ENCODE results near the gene IL12RB1.

Gene IL12RB1

DNA sequence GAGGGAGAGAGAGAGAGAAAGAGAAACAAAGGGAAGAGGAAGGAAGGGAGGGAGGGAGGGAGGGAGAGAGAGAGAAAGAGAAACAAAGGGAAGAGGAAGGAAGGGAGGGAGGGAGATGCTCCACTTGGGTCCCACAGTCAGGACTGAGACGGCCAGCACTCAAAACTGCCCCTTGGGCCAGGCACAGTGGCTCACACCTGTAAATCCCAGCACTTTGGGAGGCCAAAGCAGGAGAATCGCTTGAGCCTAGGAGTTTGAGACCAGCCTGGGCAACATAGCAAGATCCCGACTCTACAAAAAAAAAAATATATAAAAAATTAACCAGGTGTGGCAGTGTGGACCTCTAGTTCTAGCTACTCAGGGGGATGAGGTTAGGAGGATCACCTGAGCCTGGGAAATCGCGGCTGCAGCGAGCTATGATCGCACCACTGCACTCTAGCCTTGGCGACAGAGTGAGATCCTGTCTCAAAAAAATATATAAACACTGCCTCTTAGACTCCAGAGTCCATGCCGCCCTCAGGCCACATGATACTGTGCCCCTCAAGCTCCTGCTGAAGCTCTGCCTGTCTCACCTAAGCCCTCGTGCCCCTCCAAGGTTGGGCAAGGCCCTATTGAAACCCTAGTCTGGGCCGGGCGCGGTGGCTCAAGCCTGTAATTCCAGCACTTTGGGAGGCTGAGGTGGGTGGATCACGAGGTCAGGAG lies 70.4 kb downstream of the IL12RB1 start:
- H3K4me3 ChIP-seq (ENCODE audit: low read depth, low read length) = no peak overlapping the region
- no peak for DNase-seq (ENCODE audit: low read depth, low spot score)
- TF ChIP-seq, protein P1, sequence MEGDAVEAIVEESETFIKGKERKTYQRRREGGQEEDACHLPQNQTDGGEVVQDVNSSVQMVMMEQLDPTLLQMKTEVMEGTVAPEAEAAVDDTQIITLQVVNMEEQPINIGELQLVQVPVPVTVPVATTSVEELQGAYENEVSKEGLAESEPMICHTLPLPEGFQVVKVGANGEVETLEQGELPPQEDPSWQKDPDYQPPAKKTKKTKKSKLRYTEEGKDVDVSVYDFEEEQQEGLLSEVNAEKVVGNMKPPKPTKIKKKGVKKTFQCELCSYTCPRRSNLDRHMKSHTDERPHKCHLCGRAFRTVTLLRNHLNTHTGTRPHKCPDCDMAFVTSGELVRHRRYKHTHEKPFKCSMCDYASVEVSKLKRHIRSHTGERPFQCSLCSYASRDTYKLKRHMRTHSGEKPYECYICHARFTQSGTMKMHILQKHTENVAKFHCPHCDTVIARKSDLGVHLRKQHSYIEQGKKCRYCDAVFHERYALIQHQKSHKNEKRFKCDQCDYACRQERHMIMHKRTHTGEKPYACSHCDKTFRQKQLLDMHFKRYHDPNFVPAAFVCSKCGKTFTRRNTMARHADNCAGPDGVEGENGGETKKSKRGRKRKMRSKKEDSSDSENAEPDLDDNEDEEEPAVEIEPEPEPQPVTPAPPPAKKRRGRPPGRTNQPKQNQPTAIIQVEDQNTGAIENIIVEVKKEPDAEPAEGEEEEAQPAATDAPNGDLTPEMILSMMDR (IDR thresholded peaks at IDR 0.05; ENCODE audit: low read depth, low read length) = no peak
- in situ Hi-C loops (cut with HindIII; ENCODE audit: low sequenced_read_pairs) = no loop called here

DNA sequence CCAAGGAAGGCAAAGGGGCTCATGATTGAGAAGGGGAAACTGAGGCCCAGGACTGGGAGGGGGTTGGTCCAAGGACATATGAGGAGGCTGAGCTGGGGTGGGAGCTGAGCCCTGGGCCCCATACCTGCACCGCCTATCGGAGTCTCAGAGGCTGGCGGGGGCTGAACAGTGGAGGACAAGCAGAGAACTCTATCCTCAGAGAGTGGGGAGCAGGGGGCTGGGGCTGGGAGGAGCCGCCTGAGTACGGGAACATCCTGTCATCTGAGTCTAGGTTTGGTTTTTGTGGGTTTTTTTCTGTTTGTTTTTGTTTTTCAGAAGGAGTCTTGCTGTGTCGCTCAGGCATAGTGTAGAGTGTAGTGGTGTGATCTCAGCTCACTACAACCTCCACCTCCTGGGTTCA lies 72.5 kb downstream of the IL12RB1 start:
- TF ChIP-seq, protein P1 (IDR thresholded peaks at IDR 0.05; ENCODE audit: low read depth, low read length) = no peak
- DNase-seq (ENCODE audit: low read depth, low spot score) = no peak
- no peak overlapping the region for H3K4me3 ChIP-seq (ENCODE audit: low read depth, low read length)
- in situ Hi-C loops (cut with HindIII; ENCODE audit: low sequenced_read_pairs) = no loop called here

DNA sequence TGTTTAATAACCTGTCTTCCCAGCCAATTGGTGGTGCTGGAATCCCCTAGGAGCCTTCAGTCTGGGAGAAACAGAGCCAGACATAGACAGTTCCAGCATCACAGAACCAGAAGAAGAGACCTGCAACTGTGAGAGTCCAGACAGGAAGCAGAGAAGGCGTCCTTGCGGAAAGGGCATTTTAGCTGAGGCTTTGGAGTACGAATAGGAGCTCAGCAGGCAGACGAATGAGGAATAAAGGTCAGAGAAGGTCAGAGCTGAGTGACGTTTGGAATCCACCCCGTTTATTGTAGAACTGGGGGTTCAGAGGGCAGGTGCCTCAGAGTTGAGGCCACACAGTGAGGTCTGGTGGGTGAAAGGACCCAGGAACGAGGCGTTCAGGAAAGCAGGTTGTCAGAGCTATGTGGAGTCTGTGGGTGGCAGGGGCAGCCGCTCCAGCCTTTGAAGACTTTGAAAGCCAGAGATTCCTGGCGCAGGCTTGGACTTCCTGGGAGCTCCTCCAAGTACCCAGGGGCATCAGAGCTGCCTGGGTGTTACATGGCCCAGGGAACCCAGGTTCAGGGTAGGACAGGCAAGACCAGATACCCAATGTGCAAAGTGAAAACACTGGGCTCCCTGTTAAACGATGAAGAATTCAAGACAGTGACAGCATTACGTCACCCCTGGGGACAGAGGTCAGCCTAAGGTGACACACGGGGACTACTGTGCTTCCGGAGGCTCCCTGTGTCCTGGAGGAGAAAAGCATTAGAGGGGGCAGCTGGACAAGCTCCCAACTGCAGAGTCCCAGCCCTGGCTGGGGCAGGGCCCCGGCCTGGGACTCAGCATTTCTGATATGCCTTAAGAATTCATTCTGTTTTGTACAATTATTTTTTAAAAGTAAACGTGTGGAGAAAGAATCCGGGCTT lies 73.3 kb downstream of the IL12RB1 start:
- no peak for DNase-seq (ENCODE audit: low read depth, low spot score)

DNA sequence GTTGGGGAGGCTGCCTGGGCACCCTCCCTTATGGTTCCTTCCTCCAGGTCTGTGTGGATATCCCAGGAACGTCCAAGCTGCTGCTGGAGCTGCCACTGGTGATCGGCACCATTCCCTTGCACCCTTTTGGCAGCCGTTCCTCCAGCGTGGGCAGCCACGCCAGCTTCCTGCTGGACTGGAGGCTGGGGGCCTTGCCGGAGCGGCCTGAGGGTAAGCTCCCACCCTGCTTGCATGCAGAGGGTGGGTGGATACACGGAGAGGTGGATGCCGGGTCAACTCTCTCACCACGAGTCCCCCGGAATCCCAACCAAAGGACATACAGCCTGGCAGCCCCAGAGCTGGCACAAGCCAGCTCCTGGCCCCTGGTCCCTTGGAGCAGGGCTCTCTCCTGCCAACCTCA lies 76.6 kb downstream of the IL12RB1 start:
- DNase-seq (ENCODE audit: low read depth, low spot score) = no peak
- TF ChIP-seq, protein P1 (IDR thresholded peaks at IDR 0.05; ENCODE audit: low read depth, low read length) = no peak
- in situ Hi-C loops (cut with HindIII; ENCODE audit: low sequenced_read_pairs) = no loop called here
- H3K4me3 ChIP-seq (ENCODE audit: low read depth, low read length) = no peak overlapping the region

More for the DNA sequence above, 73.3 kb downstream of the IL12RB1 start:
- no peak overlapping the region for H3K4me3 ChIP-seq (ENCODE audit: low read depth, low read length)
- TF ChIP-seq, protein P1 (IDR thresholded peaks at IDR 0.05; ENCODE audit: low read depth, low read length) = no peak
- in situ Hi-C loops (cut with HindIII; ENCODE audit: low sequenced_read_pairs) = no loop called here

DNA sequence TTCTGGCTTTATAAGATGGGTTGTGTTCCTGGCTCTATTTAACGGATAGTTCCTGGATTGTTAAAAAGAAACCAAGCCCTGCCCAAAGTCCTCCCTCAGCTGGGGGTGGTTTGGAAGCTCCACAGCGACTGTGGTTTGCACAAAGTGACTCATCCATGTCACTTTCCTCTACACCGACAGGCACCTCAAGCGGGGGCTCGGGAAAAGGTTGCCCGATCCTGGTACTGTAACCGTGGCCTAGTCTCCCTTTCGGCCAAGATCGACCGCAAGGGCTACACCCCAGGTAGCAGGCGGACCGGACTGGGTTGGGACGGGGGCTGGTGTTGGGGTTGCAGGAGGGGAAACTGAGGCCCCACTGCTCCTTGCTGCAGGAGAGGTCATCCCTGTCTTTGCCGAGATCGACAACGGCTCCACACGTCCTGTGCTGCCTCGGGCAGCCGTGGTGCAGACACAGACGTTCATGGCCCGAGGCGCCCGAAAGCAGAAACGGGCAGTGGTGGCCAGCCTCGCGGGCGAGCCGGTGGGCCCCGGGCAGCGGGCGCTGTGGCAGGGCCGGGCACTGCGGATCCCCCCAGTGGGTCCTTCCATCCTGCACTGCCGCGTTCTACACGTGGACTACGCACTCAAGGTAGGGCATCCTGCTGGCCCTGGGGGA lies 77.2 kb downstream of the IL12RB1 start:
- TF ChIP-seq, protein P1 (IDR thresholded peaks at IDR 0.05; ENCODE audit: low read depth, low read length) = no peak
- in situ Hi-C loops (cut with HindIII; ENCODE audit: low sequenced_read_pairs) = no loop called here
- DNase-seq (ENCODE audit: low read depth, low spot score) = no peak
- no peak overlapping the region for H3K4me3 ChIP-seq (ENCODE audit: low read depth, low read length)

Measured in astrocyte of the spinal cord (primary cell).